Endothelial cell of umbilical vein (primary cell): Measurements from ENCODE around the gene SLC5A8. TPM values are rescaled to one million over a fixed set of nuclear protein-coding genes. Genes with fewer than 3 reads are reported as not detected.

Experiments
- BruUV-seq: library from RNA; stranded (reverse); fragments of 400-500 nt; replicated peaks from 2 replicates; lab custom pipeline; 2021; lab: Mats Ljungman, UMichigan
- CTCF ChIA-PET: fragments of 300-600, 350-600 bp; sonication (Branson Sonifier 250); formaldehyde crosslinking; loops from one replicate; lab custom pipeline; 2021; ENCODE audit warnings: antibody characterized with exemption, inconsistent platforms; lab: Charles Lee
- POLR2A ChIA-PET: fragments of 300-600, 350-600 bp; sonication (Branson Sonifier 250); formaldehyde crosslinking; loops from one replicate; lab custom pipeline; 2021; ENCODE audit warnings: antibody characterized with exemption, inconsistent platforms; lab: Charles Lee
- DNase-seq: peaks from one replicate; pipeline ENCODE4 v3.0.0-alpha.2; 2011; ENCODE audit warnings: low read depth, low spot score
- FAIRE-seq: peaks from 2 replicates; lab custom pipeline; 2011; peaks lifted over from hg19 to GRCh38; lab: Jason Lieb, UNC
- H2AFZ ChIP-seq: 2 replicates; pipeline ENCODE4 v1.6.0; 2012; ENCODE audit warnings: low read depth, low read length, control low read depth, inconsistent platforms
- H3K27ac ChIP-seq: 2 replicates; pipeline ENCODE4 v1.5.1; 2011; ENCODE audit warnings: low read depth, mild to moderate bottlenecking, control low read depth, low read length, moderate library complexity; ENCODE audit not compliant: insufficient read depth
- H3K27me3 ChIP-seq, 2 experiments: 2 replicates each; pipeline versions ENCODE4 v1.6.0 to v1.6.1; 2011; ENCODE audit warnings: low read length in 2 of 2, mixed read lengths in 1 of 2; ENCODE audit not compliant: control insufficient read depth in 2 of 2, insufficient read depth in 2 of 2
- H3K36me3 ChIP-seq, 2 experiments: 2 replicates in 1 of 2; 3 replicates in 1 of 2; pipeline ENCODE4 v1.5.1; 2011; ENCODE audit warnings: low read length in 2 of 2, mild to moderate bottlenecking in 1 of 2, moderate library complexity in 1 of 2; ENCODE audit not compliant: control insufficient read depth in 2 of 2, insufficient read depth in 2 of 2; ENCODE audit errors: extremely low read depth in 1 of 2
- H3K4me1 ChIP-seq: 3 replicates; pipeline ENCODE4 v1.5.1; 2011; ENCODE audit warnings: mild to moderate bottlenecking, low read length; ENCODE audit not compliant: control insufficient read depth, insufficient read depth; ENCODE audit errors: extremely low read depth
- H3K4me2 ChIP-seq: 2 replicates; pipeline ENCODE4 v1.6.1; 2011; ENCODE audit warnings: low read length, control low read depth, mixed read lengths; ENCODE audit not compliant: insufficient read depth
- H3K4me3 ChIP-seq, 3 experiments: fragments of 200-600 bp in 1 of 3; sonication (generic), shearing (Covaris generic) in 1 of 3; replicated peaks in 1 of 3; 2 replicates each; pipeline ENCODE4 v1.5.1; 2011 to 2016; ENCODE audit warnings: control low read depth in 3 of 3, low read length in 3 of 3, mild to moderate bottlenecking in 2 of 3, inconsistent platforms in 1 of 3, low read depth in 1 of 3, moderate library complexity in 1 of 3; ENCODE audit not compliant: insufficient read depth in 1 of 3
- H3K79me2 ChIP-seq: 2 replicates; pipeline ENCODE4 v1.6.0; 2012; ENCODE audit warnings: low read length, inconsistent platforms; ENCODE audit not compliant: control insufficient read depth, insufficient read depth
- H3K9ac ChIP-seq: replicated peaks from 2 replicates; pipeline ENCODE3; 2011; ENCODE audit warnings: low read length, control low read depth; ENCODE audit not compliant: insufficient read depth; ENCODE audit errors: extremely low read depth
- H3K9me1 ChIP-seq: replicated peaks from 3 replicates; pipeline ENCODE4 v1.6.0; 2011; ENCODE audit warnings: mild to moderate bottlenecking, low read length; ENCODE audit not compliant: control insufficient read depth, insufficient read depth; ENCODE audit errors: extremely low read depth
- H3K9me3 ChIP-seq: replicated peaks from 2 replicates; pipeline ENCODE4 v1.5.1; 2012; ENCODE audit warnings: low read length, inconsistent platforms; ENCODE audit not compliant: control insufficient read depth, insufficient read depth
- H4K20me1 ChIP-seq: replicated peaks from 2 replicates; pipeline ENCODE3; 2011; ENCODE audit warnings: mild to moderate bottlenecking, low read length; ENCODE audit not compliant: control insufficient read depth, insufficient read depth; ENCODE audit errors: extremely low read depth
- EZH2 ChIP-seq: IDR thresholded peaks from 2 replicates; pipeline ENCODE4 v1.6.1; 2012; ENCODE audit warnings: borderline replicate concordance, low read depth, mild to moderate bottlenecking, moderate library complexity, low read length, inconsistent platforms; ENCODE audit not compliant: severe bottlenecking
- GATA2 ChIP-seq: IDR thresholded peaks from 2 replicates; pipeline ENCODE4 v1.7.0; 2011; ENCODE audit warnings: low read depth, mild to moderate bottlenecking, moderate library complexity, mixed read lengths, low read length; ENCODE audit not compliant: insufficient read length, insufficient read depth
- MYC ChIP-seq: IDR thresholded peaks from one replicate; pipeline ENCODE4 v1.6.1; 2011; ENCODE audit warnings: mild to moderate bottlenecking, low read depth, low read length
- POLR2A ChIP-seq: IDR thresholded peaks from 2 replicates; pipeline ENCODE4 v1.6.1; 2012; ENCODE audit warnings: low read depth, mild to moderate bottlenecking, control low read depth, low read length
- POLR2AphosphoS5 ChIP-seq: IDR thresholded peaks from 2 replicates; pipeline ENCODE4 v1.6.1; 2012; ENCODE audit warnings: low read depth, mild to moderate bottlenecking, control low read depth, low read length, moderate library complexity; ENCODE audit not compliant: insufficient read depth
- dilution Hi-C: fragments of 300-500 bp; cut with MboI; formaldehyde crosslinking; loops from one replicate; pipeline ENCODE4 v1.15.0; 2019; ENCODE audit warnings: low sequenced_read_pairs; ENCODE audit not compliant: extremely low pct_ligation_motif_present
- intact Hi-C: fragments of 100-400 bp; cut with micrococcal nuclease; formaldehyde crosslinking; loops from one replicate; pipeline ENCODE4 v1.10.0; 2022
- polyA plus RNA-seq, 4 experiments: library from polyadenylated mRNA; depleted of rRNA in 3 of 4; stranded (reverse) in 3 of 4; unstranded in 1 of 4; fragments of >200 nt; gene quantifications; 2 replicates each; pipeline versions ENCODE4 v1.2.1 to v1.2.3, GENCODE V29; 2011 to 2012; ENCODE audit warnings: missing spikeins in 1 of 4
- total RNA-seq: library from RNA; stranded (reverse); gene quantifications from 2 replicates; pipeline ENCODE4 v1.2.3, GENCODE V29; 2021
- TF ChIP-seq, protein P1 (sequence below), 2 donors: IDR thresholded peaks; 1 replicate in 1 of 2; 2 replicates in 1 of 2; pipeline ENCODE4 v1.5.1; 2011; ENCODE audit warnings: low read length in 2 of 2, mild to moderate bottlenecking in 2 of 2, moderate library complexity in 2 of 2, control low read depth in 1 of 2, inconsistent platforms in 1 of 2, low read depth in 1 of 2; ENCODE audit not compliant: insufficient read depth in 1 of 2; ENCODE audit errors: extremely low read depth in 1 of 2
- TF ChIP-seq, protein P2 (sequence below): IDR thresholded peaks from 2 replicates; pipeline ENCODE4 v1.6.1; 2011; ENCODE audit not compliant: insufficient read depth, insufficient read length

Gene SLC5A8
- total and polyA plus RNA-seq, 2 donors (not counting 3 experiments of a cell fraction or from before 2014, with no cell fraction given) = not detected

DNA sequence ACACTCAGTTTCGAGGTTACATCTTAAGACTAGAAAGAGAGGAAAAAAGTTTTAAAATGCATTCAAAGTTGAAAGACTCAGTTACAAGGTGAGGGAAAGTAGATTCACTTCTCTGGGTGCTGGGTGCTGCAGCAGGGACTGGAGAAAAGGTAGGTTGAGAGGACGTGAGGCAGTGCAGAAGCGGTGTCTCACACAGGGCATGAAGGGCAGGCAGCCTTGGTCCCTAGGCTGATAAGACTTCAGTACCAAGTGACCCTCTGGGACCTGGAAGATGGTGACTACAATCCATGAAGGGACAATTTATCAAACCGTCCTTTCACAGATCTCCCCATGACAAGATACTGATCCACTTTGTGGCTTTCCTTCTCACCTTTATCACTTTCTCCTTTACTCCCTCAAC lies 47.3 kb upstream of the SLC5A8 start:
- dilution Hi-C loops = no loop called here
- no peak overlapping the region for H3K4me2 ChIP-seq
- ChIA-PET POLR2A (no interaction called here), CTCF (no interaction called here)
- FAIRE-seq (no peak), DNase-seq (no peak)
- no peaks in the 10 kb centered on the region for H3K36me3 ChIP-seq
- no peak for TF ChIP-seq POLR2A
- no peaks in the 10 kb centered on the region for H3K9me1 ChIP-seq
- H4K20me1 ChIP-seq = no peaks in the 10 kb centered on the region
- no peaks in the 10 kb centered on the region for H3K79me2 ChIP-seq
- no peaks in the 10 kb centered on the region for H3K9me3 ChIP-seq
- H3K4me3 ChIP-seq = no peak overlapping the region
- BruUV-seq = no TSS peak
- no peak overlapping the region for H2AFZ ChIP-seq
- no peaks in the 10 kb centered on the region for H3K4me1 ChIP-seq
- no peak overlapping the region for H3K9ac ChIP-seq
- intact Hi-C loops = no loop called here
- H3K27me3 ChIP-seq = no peaks in the 10 kb centered on the region
- H3K27ac ChIP-seq = no peak overlapping the region

DNA sequence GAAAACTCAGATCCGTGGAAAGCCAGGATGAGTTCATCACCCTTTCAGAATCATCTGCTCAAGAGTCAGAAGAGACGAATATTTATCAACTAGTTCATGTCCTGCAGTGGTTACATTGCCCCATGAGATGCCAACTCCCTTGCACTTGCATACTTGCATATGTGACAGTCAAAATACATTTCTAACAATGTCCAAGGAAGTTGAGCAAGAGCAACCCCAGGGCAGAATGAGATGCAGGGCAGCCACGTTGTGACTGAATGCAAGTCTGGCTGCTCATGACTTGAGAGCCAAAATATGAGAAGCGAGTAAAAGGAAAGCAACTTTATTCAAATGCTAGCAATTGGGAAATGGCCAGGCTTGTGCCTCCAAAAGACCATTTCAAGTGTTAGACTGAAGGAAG lies 46.2 kb upstream of the SLC5A8 start:
- FAIRE-seq (no peak), DNase-seq (no peak)
- Histone ChIP-seq H4K20me1 (no peaks in the 10 kb centered on the region), H3K9ac (no peak overlapping the region), H3K4me2 (no peak overlapping the region), H3K4me3 (no peak overlapping the region), H2AFZ (no peak overlapping the region), H3K9me3 (no peaks in the 10 kb centered on the region), H3K79me2 (no peaks in the 10 kb centered on the region), H3K9me1 (no peaks in the 10 kb centered on the region), H3K4me1 (no peaks in the 10 kb centered on the region), H3K36me3 (no peaks in the 10 kb centered on the region), H3K27me3 (no peaks in the 10 kb centered on the region), H3K27ac (no peak overlapping the region)
- dilution Hi-C loops = no loop called here
- ChIA-PET CTCF (no interaction called here), POLR2A (no interaction called here)
- no TSS peak for BruUV-seq
- TF ChIP-seq POLR2AphosphoS5 (no peak), GATA2 (no peak), EZH2 (no peak), MYC (no peak)
- TF ChIP-seq, protein P1, sequence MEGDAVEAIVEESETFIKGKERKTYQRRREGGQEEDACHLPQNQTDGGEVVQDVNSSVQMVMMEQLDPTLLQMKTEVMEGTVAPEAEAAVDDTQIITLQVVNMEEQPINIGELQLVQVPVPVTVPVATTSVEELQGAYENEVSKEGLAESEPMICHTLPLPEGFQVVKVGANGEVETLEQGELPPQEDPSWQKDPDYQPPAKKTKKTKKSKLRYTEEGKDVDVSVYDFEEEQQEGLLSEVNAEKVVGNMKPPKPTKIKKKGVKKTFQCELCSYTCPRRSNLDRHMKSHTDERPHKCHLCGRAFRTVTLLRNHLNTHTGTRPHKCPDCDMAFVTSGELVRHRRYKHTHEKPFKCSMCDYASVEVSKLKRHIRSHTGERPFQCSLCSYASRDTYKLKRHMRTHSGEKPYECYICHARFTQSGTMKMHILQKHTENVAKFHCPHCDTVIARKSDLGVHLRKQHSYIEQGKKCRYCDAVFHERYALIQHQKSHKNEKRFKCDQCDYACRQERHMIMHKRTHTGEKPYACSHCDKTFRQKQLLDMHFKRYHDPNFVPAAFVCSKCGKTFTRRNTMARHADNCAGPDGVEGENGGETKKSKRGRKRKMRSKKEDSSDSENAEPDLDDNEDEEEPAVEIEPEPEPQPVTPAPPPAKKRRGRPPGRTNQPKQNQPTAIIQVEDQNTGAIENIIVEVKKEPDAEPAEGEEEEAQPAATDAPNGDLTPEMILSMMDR (IDR thresholded peaks at IDR 0.05; ENCODE audit: extremely low read depth in 1 of 2, insufficient read depth in 1 of 2, low read depth in 1 of 2, low read length in 2 of 2) = no peak
- TF ChIP-seq, protein P2, sequence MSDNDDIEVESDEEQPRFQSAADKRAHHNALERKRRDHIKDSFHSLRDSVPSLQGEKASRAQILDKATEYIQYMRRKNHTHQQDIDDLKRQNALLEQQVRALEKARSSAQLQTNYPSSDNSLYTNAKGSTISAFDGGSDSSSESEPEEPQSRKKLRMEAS = no peak
- intact Hi-C loops = no loop called here
